ENCODE results near the gene HHAT. TPM values are rescaled to one million over a fixed set of nuclear protein-coding genes. Genes with fewer than 3 reads are reported as not detected.

The HHAT gene
- total RNA-seq, 2 donors from 2014 or later, result 7.5 to 9.2 TPM

- DNase-seq (no peak), ATAC-seq (no peak)
- H3K4me1 Mint-ChIP-seq, result peaks cover 3% of the 10 kb centered on the region
Observed at GRCh38 chr1:210588357-210588756, 259.7 kb downstream of the HHAT start.

GRCh38 chr1:210588946-210589345 is 260.2 kb downstream of the HHAT start:
- no peak for ATAC-seq
- no peaks in the 10 kb centered on the region for H3K9me3 ChIP-seq (ENCODE audit: control insufficient read depth, low read length, poor library complexity, severe bottlenecking)
- H3K27ac Mint-ChIP-seq, result no peak overlapping the region

More at GRCh38 chr1:210588357-210588756, 259.7 kb downstream of the HHAT start:
- peaks cover 3% of the 10 kb centered on the region for H3K36me3 Mint-ChIP-seq (ENCODE audit: low read depth)
- no peak overlapping the region for H3K27ac Mint-ChIP-seq
- H3K27me3 Mint-ChIP-seq, result no peaks in the 10 kb centered on the region
- no peak overlapping the region for H3K4me3 Mint-ChIP-seq
- no peaks in the 10 kb centered on the region for H3K9me3 ChIP-seq (ENCODE audit: control insufficient read depth, low read length, poor library complexity, severe bottlenecking)

GRCh38 chr1:210591214-210591613 is 262.5 kb downstream of the HHAT start:
- no peak for DNase-seq
- Mint-ChIP-seq H3K27me3 (no peaks in the 10 kb centered on the region), H3K4me1 (no peaks in the 10 kb centered on the region), H3K4me3 (no peak overlapping the region), H3K36me3 (ENCODE audit: low read depth) (peaks cover 3% of the 10 kb centered on the region), H3K27ac (no peak overlapping the region)
- ATAC-seq, result no peak
- H3K9me3 ChIP-seq (ENCODE audit: control insufficient read depth, low read length, poor library complexity, severe bottlenecking), result no peaks in the 10 kb centered on the region

More at GRCh38 chr1:210588946-210589345, 260.2 kb downstream of the HHAT start:
- peaks cover 3% of the 10 kb centered on the region for H3K36me3 Mint-ChIP-seq (ENCODE audit: low read depth)
- DNase-seq, result no peak
- H3K27me3 Mint-ChIP-seq, result no peaks in the 10 kb centered on the region
- H3K4me3 Mint-ChIP-seq, result no peak overlapping the region
- H3K4me1 Mint-ChIP-seq, result peaks cover 3% of the 10 kb centered on the region

- DNase-seq (no peak), ATAC-seq (no peak)
- Mint-ChIP-seq H3K4me1 (no peaks in the 10 kb centered on the region), H3K36me3 (ENCODE audit: low read depth) (peaks cover 7% of the 10 kb centered on the region), H3K27me3 (no peaks in the 10 kb centered on the region), H3K27ac (no peak overlapping the region), H3K4me3 (no peak overlapping the region)
- no peaks in the 10 kb centered on the region for H3K9me3 ChIP-seq (ENCODE audit: control insufficient read depth, low read length, poor library complexity, severe bottlenecking)
Observed at GRCh38 chr1:210594605-210595004, 265.9 kb downstream of the HHAT start.

GRCh38 chr1:210596641-210597040 is 267.9 kb downstream of the HHAT start:
- H3K9me3 ChIP-seq (ENCODE audit: control insufficient read depth, low read length, poor library complexity, severe bottlenecking), result no peaks in the 10 kb centered on the region
- no peaks in the 10 kb centered on the region for H3K27me3 Mint-ChIP-seq
- H3K27ac Mint-ChIP-seq, result no peak overlapping the region
- H3K4me1 Mint-ChIP-seq, result no peaks in the 10 kb centered on the region
- peaks cover 6% of the 10 kb centered on the region for H3K36me3 Mint-ChIP-seq (ENCODE audit: low read depth)
- DNase-seq, result no peak
- no peak for ATAC-seq
- no peak overlapping the region for H3K4me3 Mint-ChIP-seq

- H3K9me3 ChIP-seq (ENCODE audit: control insufficient read depth, low read length, poor library complexity, severe bottlenecking), result no peaks in the 10 kb centered on the region
- DNase-seq (no peak), ATAC-seq (no peak)
- Mint-ChIP-seq H3K4me1 (no peaks in the 10 kb centered on the region), H3K27me3 (no peaks in the 10 kb centered on the region), H3K27ac (no peak overlapping the region), H3K36me3 (ENCODE audit: low read depth) (peaks cover 6% of the 10 kb centered on the region), H3K4me3 (no peak overlapping the region)
Observed at GRCh38 chr1:210597555-210598134, 268.9 kb downstream of the HHAT start.

GRCh38 chr1:210598135-210598652 is 269.5 kb downstream of the HHAT start:
- H3K36me3 Mint-ChIP-seq (ENCODE audit: low read depth), result peaks cover 6% of the 10 kb centered on the region
- H3K27ac Mint-ChIP-seq, result no peak overlapping the region
- H3K27me3 Mint-ChIP-seq, result no peaks in the 10 kb centered on the region
- H3K4me3 Mint-ChIP-seq, result no peak overlapping the region
- H3K4me1 Mint-ChIP-seq, result no peaks in the 10 kb centered on the region
- no peaks in the 10 kb centered on the region for H3K9me3 ChIP-seq (ENCODE audit: control insufficient read depth, low read length, poor library complexity, severe bottlenecking)
- DNase-seq (no peak), ATAC-seq (no peak)

GRCh38 chr1:210600421-210601159 is 271.9 kb downstream of the HHAT start:
- Mint-ChIP-seq H3K27ac (no peak overlapping the region), H3K4me1 (no peaks in the 10 kb centered on the region), H3K27me3 (no peaks in the 10 kb centered on the region), H3K36me3 (ENCODE audit: low read depth) (peaks cover 6% of the 10 kb centered on the region), H3K4me3 (no peak overlapping the region)
- no peak for ATAC-seq
- H3K9me3 ChIP-seq (ENCODE audit: control insufficient read depth, low read length, poor library complexity, severe bottlenecking), result no peaks in the 10 kb centered on the region
- DNase-seq, result no peak

- H3K4me1 Mint-ChIP-seq, result no peaks in the 10 kb centered on the region
Observed at GRCh38 chr1:210603123-210603522, 274.4 kb downstream of the HHAT start.

GRCh38 chr1:210605099-210605498 is 276.4 kb downstream of the HHAT start:
- no peaks in the 10 kb centered on the region for H3K4me1 Mint-ChIP-seq
- H3K9me3 ChIP-seq (ENCODE audit: control insufficient read depth, low read length, poor library complexity, severe bottlenecking), result no peaks in the 10 kb centered on the region
- no peaks in the 10 kb centered on the region for H3K27me3 Mint-ChIP-seq
- no peak overlapping the region for H3K27ac Mint-ChIP-seq
- peaks cover 6% of the 10 kb centered on the region for H3K36me3 Mint-ChIP-seq (ENCODE audit: low read depth)
- ATAC-seq, result no peak
- no peak overlapping the region for H3K4me3 Mint-ChIP-seq
- no peak for DNase-seq

More at GRCh38 chr1:210603123-210603522, 274.4 kb downstream of the HHAT start:
- Mint-ChIP-seq H3K27me3 (no peaks in the 10 kb centered on the region), H3K4me3 (no peak overlapping the region), H3K36me3 (ENCODE audit: low read depth) (peaks cover 11% of the 10 kb centered on the region), H3K27ac (no peak overlapping the region)
- no peak for DNase-seq
- no peak for ATAC-seq
- H3K9me3 ChIP-seq (ENCODE audit: control insufficient read depth, low read length, poor library complexity, severe bottlenecking), result no peaks in the 10 kb centered on the region

- H3K9me3 ChIP-seq (ENCODE audit: control insufficient read depth, low read length, poor library complexity, severe bottlenecking), result no peaks in the 10 kb centered on the region
- Mint-ChIP-seq H3K27me3 (no peaks in the 10 kb centered on the region), H3K4me3 (no peak overlapping the region), H3K4me1 (no peaks in the 10 kb centered on the region), H3K27ac (no peak overlapping the region), H3K36me3 (ENCODE audit: low read depth) (peaks cover 4% of the 10 kb centered on the region)
- DNase-seq (no peak), ATAC-seq (no peak)
Observed at GRCh38 chr1:210607361-210607760, 278.7 kb downstream of the HHAT start.

GRCh38 chr1:210608767-210609166 is 280.1 kb downstream of the HHAT start:
- Mint-ChIP-seq H3K4me1 (no peaks in the 10 kb centered on the region), H3K36me3 (ENCODE audit: low read depth) (peaks cover 4% of the 10 kb centered on the region), H3K4me3 (no peak overlapping the region), H3K27ac (no peak overlapping the region), H3K27me3 (no peaks in the 10 kb centered on the region)
- ATAC-seq, result no peak
- H3K9me3 ChIP-seq (ENCODE audit: control insufficient read depth, low read length, poor library complexity, severe bottlenecking), result no peaks in the 10 kb centered on the region
- no peak for DNase-seq

GRCh38 chr1:210616356-210616755 is 287.7 kb downstream of the HHAT start:
- Mint-ChIP-seq H3K27ac (no peak overlapping the region), H3K4me3 (no peak overlapping the region), H3K4me1 (no peaks in the 10 kb centered on the region), H3K27me3 (no peaks in the 10 kb centered on the region), H3K36me3 (ENCODE audit: low read depth) (peaks cover 8% of the 10 kb centered on the region)
- H3K9me3 ChIP-seq (ENCODE audit: control insufficient read depth, low read length, poor library complexity, severe bottlenecking), result no peaks in the 10 kb centered on the region
- ATAC-seq, result no peak
- DNase-seq, result no peak

- Mint-ChIP-seq H3K27ac (no peak overlapping the region), H3K36me3 (ENCODE audit: low read depth) (peaks cover 8% of the 10 kb centered on the region), H3K27me3 (no peaks in the 10 kb centered on the region), H3K4me1 (no peaks in the 10 kb centered on the region), H3K4me3 (no peak overlapping the region)
- DNase-seq (no peak), ATAC-seq (no peak)
- H3K9me3 ChIP-seq (ENCODE audit: control insufficient read depth, low read length, poor library complexity, severe bottlenecking), result no peaks in the 10 kb centered on the region
Observed at GRCh38 chr1:210617293-210617692, 288.6 kb downstream of the HHAT start.
